HL-60 (cell line): ENCODE measurements around the gene STK24.

Source experiments
- CTCF ChIP-seq: IDR thresholded peaks from one replicate; pipeline ENCODE4 v1.5.1; 2011; ENCODE audit warnings: low read length, control low read depth, inconsistent platforms; ENCODE audit not compliant: insufficient read depth
- POLR2AphosphoS5 ChIP-seq: IDR thresholded peaks from 2 replicates; pipeline ENCODE4 v1.6.1; 2012; ENCODE audit warnings: low read depth
- REST ChIP-seq: IDR thresholded peaks from 2 replicates; pipeline ENCODE4 v1.6.1; 2012; ENCODE audit warnings: low read depth; ENCODE audit not compliant: insufficient replicate concordance

GRCh38 chr13:98514288-98514687 is 62.6 kb downstream of the STK24 start:
- TF ChIP-seq CTCF (no peak), REST (no peak), POLR2AphosphoS5 (no peak)
